Superior temporal gyrus (tissue), 1 donor: ENCODE measurements around the gene CGB5.
"Not testable (repeated sequence)": the region's sequence is repeated elsewhere in the genome, so short reads cannot be mapped to it uniquely, and the experiment has no call there.

ENCODE experiments used
- DNase-seq: peaks from one replicate; pipeline ENCODE4 v3.0.0-alpha.2; 2016; ENCODE audit errors: extremely low spot score

The CGB5 gene

GRCh38 chr19:49043548-49043947 lies at the start of gene CGB5:
CGB5 (plus strand) TSS chr19:49043848; CDS start chr19:49044210, 362 bp downstream.
- not testable (repeated sequence) for DNase-seq

DNA sequence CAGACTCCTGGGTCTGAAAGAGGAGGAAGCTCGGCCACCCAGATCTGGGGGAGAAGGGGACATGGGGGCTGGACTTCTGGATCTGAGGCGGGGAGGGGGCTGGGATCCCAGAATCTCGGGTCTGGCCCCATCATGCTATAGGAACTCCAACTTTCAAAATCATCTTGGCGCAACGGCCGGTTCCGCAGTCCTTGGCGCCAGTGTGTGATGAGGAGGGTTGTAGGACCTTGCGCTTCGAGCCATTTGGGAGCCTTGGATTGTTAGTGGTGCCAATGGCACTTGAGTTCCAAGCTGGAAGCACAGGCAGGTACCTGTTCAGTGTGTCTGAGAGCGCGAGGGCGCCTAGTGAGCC lies 49.6 kb upstream of the CGB5 start:
- DNase-seq: peak; percentile 12

GRCh38 chr19:48997972-48998371 lies 45.7 kb upstream of the CGB5 start:
- DNase-seq: no peak

DNA sequence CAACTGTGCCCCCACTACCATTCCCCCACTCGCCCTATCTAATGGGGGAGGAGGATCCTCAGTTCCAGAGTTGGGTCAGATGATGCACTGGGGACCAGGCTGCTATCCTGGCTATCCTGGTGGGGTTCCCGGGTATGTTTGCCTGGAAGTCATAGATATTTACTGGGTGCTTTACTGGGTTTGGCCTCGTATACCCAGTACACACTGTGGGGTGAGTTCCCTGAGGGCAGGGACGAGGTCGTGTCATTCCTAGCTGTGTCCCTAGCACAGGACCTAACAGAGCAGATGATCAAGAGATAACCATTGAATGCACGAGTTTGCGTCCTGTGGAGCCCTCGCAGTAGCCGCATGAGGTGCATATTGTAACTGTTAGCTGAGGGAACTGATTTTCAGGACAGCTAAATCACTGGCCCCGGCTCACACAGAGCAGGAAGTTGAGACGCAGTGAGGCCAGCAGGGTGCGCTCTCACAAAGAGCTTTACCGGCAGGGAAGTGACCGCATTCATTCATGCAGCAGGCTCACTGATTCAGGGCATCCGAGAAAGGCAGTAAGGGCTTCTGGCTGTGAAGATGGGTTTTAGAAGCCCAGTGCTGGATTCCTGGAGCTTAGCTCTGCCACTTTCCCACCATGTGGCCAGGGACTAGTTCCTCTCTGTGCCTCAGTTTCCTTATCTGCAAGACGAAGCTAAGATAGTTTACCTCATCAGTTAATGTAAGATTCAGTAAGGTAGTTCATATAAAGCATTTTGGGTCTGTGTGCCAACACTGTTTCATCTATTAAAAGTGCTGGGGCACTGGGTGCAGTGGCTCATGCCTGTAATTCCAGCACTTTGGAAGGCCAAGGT lies 43.9 kb upstream of the CGB5 start:
- peak; percentile 22 for DNase-seq

- no peak for DNase-seq
These were observed 39.5 kb upstream of the CGB5 start for GRCh38 chr19:49004133-49004532.

DNA sequence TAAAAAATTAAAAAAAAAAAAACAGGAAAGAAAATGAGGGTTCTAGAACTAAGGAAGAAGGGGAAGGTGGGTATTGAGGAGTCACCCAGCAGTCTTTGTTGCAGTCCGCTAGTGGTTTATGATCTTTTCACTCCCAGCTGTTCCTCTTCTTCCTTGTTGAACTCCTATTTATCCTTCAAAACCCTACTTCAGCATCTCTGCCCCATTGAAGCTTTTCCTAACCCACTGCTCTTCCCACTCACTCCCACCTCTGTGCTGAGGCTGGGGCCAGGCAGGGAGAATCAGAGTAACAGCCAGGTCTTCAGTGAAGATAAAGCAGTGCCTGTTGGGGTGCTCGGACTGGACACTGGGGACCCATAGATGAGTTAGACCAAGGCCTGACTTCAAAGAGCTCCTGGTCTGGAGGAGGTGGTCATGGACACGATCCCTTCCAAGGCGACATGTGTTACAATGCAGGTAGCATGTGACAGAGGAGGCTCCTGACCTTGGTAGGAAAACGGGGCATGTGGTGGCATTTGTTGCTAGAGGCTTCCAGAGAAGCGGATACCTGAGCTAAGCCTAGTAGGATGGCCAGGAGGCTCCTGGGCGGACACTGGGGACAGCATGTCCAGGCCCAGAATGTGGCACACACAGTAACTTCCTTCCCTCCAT lies 38.6 kb upstream of the CGB5 start:
- no peak for DNase-seq

DNA sequence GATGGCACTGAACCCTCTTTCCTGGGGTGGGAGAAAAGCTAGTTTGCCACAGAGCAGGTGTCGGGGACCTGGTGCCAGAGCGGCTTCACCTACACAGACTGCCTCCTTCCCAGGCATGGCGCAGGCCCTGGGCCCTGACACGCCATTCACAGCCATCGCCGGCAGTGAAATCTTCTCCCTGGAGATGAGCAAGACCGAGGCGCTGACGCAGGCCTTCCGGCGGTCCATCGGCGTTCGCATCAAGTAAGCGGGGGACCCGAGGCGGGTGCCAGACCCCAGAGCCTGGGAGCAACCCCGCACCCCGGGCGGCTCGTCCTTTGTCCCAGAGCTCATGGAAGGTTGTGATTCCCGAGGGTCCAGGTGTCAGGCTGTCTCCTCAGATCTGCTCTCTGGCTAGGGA lies 36.7 kb upstream of the CGB5 start:
- DNase-seq: no peak

- no peak for DNase-seq
These were observed 33.8 kb upstream of the CGB5 start for GRCh38 chr19:49009828-49010227.

DNA sequence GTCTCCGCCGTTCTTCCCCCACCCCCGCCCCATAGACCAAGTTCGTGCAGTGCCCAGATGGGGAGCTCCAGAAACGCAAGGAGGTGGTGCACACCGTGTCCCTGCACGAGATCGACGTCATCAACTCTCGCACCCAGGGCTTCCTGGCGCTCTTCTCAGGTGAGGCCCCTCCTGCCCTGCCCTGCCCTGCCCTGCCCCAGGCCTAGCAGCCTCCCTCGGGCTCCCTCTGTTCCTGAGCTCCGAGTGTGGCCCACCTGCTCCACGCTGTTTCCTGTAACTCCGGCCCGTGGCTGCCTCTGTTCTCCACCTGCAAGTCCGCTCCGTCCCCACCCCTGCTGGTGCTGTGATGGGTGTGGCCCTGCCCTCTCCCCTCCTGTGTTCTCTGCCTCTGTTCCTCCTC lies 33.2 kb upstream of the CGB5 start:
- DNase-seq: no peak

GRCh38 chr19:49011194-49011593 lies 32.5 kb upstream of the CGB5 start:
- DNase-seq: no peak

DNA sequence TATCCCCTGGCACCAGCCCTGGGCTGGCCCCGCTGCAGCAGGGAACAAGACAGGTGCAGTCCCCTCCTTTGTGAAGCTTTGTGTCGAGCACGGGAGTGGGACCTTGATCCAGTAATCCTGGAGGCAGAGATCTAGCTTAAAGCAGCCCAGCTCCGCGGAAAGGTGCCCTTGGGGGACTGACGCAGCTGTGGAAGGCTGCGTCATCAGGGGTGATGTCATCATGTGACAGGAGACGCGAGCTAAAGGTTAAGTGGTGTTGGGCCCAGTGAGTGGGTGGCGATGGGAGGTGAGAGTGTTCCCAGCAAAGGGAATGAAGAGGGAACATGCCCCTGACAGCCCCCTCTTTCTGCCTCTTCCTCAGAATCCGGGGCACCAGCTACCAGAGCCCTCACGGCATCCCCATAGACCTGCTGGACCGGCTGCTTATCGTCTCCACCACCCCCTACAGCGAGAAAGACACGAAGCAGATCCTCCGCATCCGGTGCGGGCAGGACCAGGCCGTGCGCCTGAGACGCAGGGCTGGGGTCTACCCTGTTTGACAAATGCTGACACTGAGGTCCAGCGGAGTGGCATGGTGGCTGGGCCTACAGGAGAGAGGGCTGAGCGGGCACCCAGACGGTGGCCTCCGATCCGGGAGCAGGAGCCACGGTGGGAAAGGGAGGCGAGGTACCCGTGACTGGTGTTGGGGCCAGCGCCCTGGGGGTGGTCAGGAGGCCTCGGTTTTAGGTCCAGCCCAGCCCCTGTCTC lies 29.4 kb upstream of the CGB5 start:
- DNase-seq: no peak

DNA sequence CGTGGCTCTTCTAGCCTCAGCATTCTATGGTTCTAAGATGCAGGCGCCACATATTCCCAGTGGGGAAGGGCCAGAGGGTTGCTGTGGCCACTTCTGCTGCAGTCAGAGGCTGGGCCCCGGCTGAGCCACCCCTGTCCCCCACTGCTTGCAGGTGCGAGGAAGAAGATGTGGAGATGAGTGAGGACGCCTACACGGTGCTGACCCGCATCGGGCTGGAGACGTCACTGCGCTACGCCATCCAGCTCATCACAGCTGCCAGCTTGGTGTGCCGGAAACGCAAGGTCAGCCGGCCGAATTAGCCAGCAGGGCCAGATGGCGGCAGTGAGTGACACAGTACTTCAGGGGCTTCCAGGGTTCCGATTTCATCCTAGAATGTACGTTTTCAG lies 28.8 kb upstream of the CGB5 start:
- no peak for DNase-seq

GRCh38 chr19:49016067-49016839 lies 27.4 kb upstream of the CGB5 start:
- no peak for DNase-seq

DNA sequence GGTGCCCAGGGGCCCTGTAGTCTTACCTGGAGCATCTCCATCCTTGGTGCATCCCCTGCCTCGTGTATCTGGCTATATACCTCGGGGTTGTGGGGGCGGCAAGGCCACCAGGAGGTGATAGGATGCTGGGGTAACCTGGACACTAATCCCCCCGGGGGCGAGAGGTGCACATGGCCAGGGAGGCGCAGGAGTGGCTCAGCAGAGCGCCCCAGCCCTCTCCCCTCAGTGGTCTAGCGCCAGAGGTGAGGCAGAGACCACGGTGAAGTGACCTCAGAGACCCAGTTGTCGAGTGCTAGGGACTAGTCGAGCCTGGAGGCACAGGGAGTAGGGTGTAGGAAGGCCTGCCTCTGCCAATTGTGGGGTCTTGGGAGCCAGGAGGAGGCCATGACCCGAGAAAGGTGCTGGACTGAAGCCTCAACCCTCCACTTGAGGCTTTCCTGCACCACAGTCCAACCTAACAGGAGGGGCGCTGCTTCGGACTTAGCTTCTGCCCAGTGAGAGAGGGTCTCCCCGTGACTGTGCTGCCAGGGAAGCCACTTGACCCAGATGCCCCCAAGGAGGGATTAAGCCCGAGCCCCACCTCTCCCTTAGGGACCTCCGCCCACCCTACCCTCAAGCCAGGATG lies 26.5 kb upstream of the CGB5 start, which contains the start of gene LHB:
TSS of gene LHB (minus strand) at position 51 of the 625 bp plus-strand sequence. CDS start at position 41, 10 bp downstream.
- DNase-seq: no peak

GRCh38 chr19:49017666-49018351 lies 25.8 kb upstream of the CGB5 start:
- no peak for DNase-seq

GRCh38 chr19:49018388-49019241 lies 25.0 kb upstream of the CGB5 start:
- not testable (repeated sequence) for DNase-seq

DNA sequence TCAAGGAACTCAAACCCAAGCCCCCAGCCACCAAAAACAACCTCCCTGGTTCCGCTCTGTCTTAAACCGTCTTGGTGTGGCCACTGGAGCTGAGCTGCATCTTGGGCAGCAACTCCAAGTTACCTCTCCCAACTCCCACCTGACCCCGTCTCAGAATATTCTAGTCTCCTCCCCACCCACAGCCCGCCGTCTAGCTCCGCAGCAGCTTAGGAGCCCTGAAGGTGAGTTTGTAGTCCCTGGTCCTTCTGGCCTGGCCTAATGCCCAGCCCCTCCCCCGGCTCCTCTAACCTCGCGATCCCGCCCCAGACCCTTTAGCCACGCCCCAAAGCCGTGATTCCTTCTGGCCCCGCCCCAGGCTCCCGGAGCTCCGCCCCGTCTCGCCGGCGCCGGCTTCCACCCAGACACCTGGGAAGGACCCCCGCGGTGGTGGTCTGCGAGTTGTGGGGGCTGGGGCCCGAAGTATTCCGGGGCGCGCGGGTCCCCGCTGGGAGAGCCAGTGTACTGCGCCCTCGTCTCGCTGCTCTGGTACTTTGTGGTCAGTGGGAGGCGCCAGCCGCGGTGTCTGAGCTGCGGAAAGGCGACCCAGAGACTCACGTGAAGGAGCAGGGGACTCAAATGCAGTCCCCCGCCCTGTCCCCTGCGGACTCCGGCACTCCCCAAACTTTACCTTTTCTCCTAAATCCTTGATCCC lies 24.3 kb upstream of the CGB5 start:
- DNase-seq: no peak

- no peak for DNase-seq
These were observed 23.3 kb upstream of the CGB5 start for GRCh38 chr19:49020342-49020741.
